Measurements from ENCODE around the gene PAFAH1B1.
"Not testable (repeated sequence)": the region's sequence is repeated elsewhere in the genome, so short reads cannot be mapped to it uniquely, and the experiment has no call there.

PAFAH1B1 gene

DNA sequence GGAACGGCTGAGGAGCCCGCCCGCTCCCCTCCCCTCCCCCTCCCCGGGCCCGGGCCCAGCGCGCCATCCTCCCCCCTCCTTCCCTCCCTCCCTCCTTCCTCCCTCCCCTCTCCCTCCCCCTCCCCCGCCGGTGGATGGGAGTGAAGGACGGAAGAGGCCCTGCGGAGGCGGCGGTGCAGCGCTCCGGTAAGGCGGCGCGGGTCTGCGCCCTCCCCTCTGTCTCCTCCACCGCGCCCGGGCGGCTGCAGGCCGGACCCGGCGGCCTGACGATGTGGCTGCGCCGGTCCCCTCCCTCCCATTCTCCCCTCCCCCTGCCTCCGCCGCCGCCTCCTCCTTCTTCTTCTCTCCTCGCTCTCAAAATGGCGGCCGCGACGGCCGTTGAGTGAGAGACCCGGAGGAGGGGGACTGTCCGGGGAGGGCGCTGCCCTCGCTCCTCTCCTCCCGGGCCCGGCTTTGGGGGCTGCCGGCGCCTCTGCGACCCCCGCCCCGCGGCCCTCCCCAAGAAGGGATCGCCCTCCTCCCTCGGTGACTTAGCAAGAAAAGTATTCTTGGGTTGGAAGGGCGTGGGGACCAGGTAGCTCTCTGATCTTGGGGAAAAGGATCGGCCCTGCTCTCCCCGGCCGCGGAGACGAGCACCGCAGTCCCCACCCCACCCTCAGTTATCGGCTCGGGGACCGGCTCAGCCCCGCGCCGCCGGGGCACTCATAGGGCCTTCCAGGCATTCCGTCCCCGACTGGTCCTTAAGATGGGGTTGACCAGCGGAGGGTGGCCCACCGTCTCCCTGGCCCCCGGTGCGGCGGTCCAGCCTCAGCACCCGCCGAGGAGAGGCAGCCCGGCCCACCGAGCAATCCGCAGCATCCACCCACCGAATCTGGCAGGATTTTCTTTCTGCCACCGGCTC, 617 bp downstream of the PAFAH1B1 start:
- in situ Hi-C loops (cut with HindIII; ENCODE audit: low sequenced_read_pairs) = no loop called here

DNA sequence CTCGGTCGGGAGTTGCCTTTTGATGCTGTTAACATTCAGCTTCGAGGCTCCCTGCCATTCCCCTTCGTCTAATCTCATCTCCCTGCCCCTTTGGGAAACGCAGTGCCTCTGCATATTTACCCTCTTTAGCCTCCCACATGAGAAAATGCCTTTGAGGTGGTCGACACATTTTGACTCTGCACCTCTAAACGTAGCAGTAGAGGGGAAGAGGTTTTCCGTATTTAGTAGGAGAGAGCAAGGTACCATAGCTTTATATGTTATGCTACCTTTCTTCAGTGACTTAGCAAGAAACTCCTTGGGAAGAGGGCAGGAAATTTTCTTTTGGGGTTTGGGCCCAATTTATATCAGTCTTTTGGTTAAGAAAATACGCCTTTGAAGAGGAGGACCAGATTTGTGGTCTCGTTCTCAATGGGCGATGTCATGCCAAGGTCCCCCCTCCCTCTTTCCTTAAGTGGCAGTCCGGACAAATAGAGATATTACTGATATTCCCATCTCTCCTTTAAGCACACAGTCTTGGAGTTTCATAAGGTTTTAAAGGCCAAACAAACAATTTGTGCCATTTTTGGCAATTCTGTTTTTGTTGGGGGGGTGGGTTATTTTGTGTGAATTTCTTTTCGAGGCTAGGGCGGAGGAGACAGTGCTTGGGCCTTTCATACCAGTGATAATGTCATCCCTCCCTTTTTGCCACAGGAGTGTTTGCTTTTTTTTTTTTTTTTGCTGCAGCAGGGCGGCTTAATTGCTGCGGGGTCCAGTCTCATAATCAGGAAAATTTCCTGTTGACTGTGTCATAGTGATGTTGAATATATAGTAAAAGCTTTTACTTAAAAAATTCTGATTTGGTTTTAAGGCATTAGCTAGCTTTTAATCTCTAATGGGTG, 1.5 kb downstream of the PAFAH1B1 start:
- in situ Hi-C loops (cut with HindIII; ENCODE audit: low sequenced_read_pairs) = no loop called here

DNA sequence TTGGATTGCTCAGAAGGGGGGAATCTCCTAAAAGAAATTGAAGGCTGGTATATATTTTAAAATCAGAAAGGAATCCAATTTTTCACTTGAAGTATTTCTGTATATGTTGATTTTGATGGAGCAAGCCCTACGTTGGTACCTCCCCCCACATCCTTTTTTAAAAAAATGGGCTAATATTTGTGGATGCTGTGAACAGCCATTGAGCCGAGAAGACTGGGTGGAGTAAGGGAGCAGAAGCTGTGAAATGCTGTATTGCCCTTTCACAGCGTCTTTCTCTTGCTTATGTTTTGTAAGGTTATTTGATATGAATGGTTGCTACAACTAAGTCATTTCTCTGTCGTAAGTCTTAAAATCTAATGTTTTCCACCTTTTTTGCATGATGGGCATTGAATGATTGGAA, 2.3 kb downstream of the PAFAH1B1 start:
- in situ Hi-C loops (cut with HindIII; ENCODE audit: low sequenced_read_pairs) = no loop called here

DNA sequence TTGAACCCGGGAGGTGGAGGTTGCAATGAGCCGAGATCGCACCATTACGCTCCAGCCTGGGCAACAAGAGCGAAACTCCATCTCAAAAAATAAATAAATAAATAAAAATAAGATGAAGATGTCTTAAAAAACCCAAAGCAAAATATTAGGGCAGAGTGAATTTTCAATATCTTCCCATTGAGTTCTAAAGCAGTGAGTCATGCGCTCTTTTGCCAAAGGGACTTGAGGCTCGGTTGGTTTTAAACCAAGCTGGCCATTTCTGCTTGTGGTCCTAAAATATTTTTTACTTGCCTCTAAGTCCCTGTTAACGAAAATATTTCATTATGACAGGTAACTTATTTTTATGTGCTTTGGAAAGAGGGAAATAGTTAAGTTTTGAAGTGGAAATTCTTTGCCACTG, 4.7 kb downstream of the PAFAH1B1 start:
- in situ Hi-C loops (cut with HindIII; ENCODE audit: low sequenced_read_pairs) = no loop called here

DNA sequence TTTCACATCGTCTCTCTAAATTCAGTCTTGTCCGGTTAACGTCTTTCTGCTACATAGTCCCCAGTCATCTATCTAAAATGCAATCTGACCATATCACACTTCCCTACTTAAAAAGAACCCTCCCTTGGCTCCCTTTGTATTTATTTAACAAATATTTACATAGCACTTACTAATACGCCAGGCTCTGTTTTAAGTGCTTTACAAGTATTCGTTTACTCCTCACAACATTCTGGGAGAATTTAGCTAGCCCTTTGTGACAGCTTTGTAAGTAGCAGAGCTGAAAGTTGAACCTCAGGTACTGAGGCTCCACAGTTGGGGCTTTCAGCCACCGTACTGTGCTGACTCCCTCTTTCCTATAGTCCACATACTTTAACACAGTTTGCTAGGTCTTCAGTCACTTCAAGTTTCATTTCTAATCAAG, 9.2 kb downstream of the PAFAH1B1 start:
- in situ Hi-C loops (cut with HindIII; ENCODE audit: low sequenced_read_pairs) = no loop called here

DNA sequence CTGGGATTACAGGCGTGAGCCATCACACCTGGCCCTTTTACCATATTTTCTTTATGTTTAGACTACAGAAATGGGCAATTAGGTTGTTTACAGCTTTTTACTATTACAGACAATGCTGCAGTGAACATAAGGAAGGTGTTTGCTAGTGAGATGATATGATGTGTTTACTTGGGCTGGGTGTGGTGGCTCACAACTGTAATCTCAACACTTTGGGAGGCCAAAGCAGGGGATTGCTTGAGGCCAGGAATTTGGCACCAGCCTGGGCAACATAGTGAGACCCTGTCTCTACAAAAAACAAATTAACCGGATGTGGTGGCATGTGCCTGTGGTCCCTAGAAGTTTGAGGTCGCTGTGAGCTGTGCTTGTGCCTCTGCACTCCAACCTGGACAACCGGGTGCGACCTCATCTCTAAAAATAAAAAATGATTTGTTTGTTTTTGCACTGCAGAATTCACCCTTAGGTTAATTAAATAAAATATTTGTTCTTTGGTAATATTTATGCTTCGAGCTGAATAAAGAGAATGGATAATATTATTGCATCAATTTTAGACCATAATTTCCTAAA, 15.0 kb downstream of the PAFAH1B1 start:
- in situ Hi-C loops (cut with HindIII; ENCODE audit: low sequenced_read_pairs) = no loop called here

DNA sequence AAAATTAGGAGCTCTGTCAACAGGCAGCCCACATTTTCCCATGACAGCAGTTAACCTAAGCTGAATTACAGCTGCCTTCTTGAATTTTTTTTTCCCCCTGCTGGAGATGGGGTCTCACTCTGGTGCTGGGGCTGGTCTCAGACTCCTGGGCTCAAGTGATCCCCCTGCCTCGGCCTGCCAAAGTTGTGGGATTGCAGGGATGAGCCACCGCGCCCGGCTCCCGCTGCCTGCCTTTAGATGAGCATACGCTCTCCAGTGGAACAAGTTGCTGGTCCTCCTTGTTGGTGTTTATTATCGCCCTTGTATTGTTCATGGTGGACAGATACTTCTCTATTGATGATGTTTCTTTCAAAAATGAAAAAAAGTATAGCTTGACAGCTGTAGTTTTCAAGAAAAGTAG, 15.6 kb downstream of the PAFAH1B1 start:
- in situ Hi-C loops (cut with HindIII; ENCODE audit: low sequenced_read_pairs) = no loop called here

DNA sequence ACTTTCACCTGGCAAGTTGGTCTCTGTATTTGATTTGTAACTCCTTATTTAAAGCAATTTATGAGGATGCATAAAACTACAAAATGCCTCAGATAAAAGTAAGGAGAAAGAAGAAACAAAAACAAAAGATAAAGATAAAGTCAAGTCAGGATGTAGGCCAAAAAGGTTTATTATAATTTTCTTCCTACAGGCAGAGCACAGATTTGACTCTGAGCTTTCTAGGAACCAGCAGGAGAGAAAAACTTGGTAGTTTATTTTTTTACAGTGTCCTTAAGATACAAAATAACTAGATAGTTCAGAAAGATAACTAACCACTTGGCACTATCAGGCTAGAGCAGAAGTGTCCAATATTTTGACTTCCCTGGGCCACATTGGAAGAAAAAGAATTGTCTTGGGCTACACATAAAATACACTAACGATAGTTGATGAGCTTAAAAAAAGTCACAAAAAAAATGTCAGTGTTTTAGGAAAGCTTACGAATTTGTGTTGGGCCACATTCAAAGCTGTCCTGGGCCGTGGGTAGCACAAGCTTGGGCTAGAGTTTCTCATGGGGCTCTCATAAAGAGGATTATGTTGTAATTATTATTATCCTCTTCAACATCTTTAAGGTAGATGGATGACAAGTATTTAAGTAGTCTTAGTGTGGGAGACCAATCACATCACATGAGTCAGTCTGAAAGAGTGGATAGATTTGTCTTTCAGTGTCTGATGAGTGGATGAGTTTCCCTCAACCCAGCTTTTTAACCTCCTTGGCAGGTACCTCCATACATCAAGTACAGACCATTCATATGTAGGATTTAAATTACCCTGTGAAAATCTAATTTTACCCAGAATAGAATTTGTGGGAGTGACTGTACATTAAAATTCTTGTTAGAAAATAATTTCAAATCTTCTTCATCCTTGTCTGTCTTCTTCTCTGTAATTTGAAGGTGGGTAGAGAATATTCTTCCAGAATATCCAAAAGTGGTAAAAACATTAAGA, 17.0 kb downstream of the PAFAH1B1 start:
- in situ Hi-C loops (cut with HindIII; ENCODE audit: low sequenced_read_pairs) = loop anchor here (10.0 kb wide), 1 partner anchor 126 kb away; no protein-coding TSS in a partner anchor

DNA sequence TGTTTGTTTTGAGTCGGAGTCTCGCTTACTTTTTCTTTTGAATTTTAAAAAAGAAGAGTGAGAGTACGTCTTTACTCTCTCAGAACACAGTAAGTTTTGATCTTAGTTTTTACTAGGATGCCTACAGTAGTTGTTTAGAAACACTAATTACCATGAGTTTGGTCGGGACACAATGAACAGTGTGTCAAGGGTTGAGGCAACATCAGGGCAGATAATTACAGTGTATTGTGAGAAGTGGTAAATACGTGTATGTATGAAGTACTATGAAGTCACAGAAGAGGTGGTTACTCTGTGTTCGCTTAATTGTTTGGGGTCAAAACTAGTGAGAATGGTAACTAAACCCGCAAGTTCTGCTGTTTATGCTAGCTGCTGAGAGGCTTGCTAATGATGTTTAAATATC, 18.2 kb downstream of the PAFAH1B1 start:
- in situ Hi-C loops (cut with HindIII; ENCODE audit: low sequenced_read_pairs) = loop anchor here (10.0 kb wide), 1 partner anchor 127 kb away; no protein-coding TSS in a partner anchor

DNA sequence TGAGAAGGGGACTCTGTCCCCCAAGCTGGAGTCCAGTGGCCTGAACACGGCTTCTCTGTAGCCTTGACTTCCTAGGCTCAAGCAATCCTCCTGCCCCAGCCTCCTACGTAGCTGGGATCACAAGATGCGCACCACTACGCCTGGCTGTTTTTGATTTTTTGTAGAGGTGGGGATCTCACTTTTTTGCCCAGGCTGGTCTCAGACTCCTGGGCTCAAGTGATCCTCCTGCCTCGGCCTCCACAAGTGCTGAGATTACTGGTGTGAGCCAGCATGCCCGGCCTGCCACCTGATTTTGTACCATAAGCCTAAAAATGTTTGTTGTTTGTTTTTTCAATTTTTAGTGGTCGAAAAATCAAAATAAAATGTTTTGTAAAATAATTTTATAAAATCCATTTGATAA, 19.2 kb downstream of the PAFAH1B1 start:
- in situ Hi-C loops (cut with HindIII; ENCODE audit: low sequenced_read_pairs) = loop anchor here (10.0 kb wide), 1 partner anchor 128 kb away; no protein-coding TSS in a partner anchor

DNA sequence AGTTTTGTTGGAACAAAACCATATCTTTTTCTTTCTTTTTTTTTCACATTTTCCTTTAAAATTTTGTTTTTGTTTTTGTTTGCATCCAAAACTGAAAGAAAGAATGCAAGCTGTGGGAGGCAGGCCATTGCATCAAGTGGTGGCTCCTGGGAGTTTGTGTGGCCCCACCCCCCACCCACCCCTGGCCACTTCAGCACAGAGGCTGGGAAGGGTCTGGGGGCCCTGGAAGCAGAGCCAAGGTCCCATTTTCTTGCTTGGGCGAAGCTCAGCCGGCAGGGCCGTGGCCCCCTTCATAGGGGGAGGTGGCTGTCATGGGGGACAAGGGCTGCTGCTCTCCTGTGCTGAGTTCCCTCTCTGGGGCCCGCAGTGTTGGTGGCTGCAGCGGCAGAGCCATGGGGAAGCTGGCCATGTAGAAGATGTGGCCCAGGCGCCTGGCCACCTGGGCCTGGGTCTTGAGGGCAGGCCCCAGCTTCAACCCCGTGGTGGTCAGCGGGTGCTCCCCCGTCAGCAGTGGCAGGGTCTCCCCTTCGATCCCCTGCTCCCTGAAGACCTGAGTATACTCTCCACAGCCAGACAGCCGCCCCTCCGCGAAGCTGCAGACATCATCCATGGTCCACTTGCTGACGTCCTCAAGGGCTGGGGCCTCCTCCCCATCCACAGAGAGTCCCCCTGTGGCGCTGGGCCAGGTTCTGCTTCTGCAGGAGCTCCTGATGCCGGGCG, 19.8 kb downstream of the PAFAH1B1 start:
- in situ Hi-C loops (cut with HindIII; ENCODE audit: low sequenced_read_pairs) = loop anchor here (10.0 kb wide), 1 partner anchor 128 kb away; no protein-coding TSS in a partner anchor

DNA sequence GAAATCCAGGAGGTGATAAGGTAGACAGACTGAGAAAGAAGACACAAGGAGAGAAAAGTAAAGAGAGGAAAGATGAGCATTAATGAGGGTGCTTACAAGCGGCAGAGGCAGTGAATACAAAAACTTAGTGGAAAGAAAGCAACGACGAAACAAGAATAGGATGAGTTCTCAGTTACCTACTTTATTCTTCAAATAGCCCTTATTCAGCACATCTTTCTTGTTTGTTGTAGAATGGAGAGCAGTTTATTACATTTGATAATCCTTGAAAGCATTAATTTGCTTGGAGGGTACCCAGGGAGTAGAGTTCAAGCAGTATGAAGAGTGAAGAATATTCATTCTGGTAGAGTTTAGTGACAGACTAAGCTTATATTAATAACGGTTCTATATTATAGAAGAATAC, 22.4 kb downstream of the PAFAH1B1 start:
- in situ Hi-C loops (cut with HindIII; ENCODE audit: low sequenced_read_pairs) = loop anchor here (10.0 kb wide), 1 partner anchor 131 kb away; no protein-coding TSS in a partner anchor

DNA sequence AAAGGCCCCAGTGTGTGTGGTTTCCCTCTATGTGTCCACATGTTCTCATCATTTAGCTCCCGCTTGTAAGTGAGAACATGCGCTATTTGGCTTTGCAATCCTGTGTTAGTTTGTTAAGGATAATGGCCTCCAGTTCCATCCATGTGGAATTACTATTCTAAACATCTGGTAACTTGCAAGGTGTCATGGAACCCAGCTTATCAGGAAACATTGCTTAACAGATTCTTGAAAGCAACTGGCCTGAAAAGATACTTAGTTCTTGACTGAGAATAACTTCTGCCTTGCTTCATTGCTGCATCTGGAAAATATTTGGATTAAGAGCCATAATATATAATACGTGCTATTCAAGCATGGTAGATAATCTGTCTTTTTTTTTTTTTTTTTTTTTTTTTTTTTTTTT, 27.8 kb downstream of the PAFAH1B1 start:
- in situ Hi-C loops (cut with HindIII; ENCODE audit: low sequenced_read_pairs) = no loop called here

DNA sequence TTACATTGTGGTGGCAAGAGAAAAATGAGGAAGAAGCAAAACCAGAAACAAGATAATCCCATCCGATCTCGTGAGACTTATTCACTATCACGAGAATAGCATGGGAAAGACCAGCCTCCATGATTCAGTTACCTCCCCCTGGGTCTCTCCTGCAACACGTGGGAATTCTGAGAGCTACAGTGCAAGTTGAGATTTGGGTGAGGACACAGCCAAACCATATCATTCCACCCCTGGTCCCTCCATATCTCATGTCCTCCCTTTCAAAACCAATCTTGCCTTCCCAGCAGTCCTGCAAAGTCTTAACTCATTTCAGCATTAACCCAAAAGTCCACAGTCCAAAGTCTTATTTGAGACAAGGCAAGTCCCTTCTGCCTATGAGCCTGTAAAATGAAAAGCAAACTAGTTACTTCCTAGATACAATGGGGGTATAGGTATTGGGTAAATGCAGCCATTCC, 28.5 kb downstream of the PAFAH1B1 start:
- in situ Hi-C loops (cut with HindIII; ENCODE audit: low sequenced_read_pairs) = not testable (repeated sequence)

DNA sequence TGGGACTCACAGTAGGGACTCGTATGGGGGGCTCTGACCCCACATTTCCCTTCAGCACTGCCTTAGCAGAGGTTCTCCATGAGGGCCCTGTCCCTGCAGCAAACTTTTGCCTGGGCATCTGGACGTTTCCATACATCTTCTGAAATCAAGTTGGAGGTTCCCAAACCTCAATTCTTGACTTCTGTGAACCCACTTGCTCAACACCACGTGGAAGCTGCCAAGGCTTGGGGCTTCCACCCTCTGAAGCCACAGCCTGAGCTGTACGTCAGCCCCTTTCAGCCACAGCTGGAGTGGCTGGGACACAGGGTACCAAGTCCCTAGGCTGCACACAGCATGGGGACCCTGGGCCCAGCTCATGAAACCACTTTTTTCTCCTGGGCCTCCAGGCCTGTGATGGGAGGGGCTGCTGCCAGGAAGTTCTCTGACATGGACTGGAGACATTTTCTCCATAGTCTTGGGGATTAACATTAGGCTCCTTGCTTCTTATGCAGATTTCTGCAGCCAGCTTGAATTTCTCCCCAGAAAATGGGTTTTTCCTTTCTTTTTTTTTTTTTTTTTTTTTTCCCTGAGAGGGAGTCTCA, 29.4 kb downstream of the PAFAH1B1 start:
- in situ Hi-C loops (cut with HindIII; ENCODE audit: low sequenced_read_pairs) = not testable (repeated sequence)

DNA sequence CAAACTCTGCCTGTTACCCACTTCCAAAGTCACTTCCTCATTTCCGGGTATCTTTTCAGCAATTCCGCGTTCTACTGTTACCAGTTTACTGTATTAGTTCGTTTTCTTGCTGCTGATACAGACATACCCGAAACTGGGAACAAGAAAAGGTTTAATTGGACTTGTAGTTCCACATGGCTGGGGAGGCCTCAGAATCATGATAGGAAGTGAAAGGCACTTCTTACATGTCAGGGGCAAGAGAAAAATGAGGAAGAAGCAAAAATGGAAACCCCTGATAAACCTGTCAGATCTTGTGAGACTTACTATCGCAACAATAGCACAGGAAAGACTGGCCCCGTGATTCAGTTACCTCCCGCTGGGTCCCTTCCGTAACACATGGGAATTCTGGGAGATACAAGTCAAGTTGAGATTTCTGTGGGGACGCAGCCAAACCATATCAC, 30.9 kb downstream of the PAFAH1B1 start:
- in situ Hi-C loops (cut with HindIII; ENCODE audit: low sequenced_read_pairs) = no loop called here

DNA sequence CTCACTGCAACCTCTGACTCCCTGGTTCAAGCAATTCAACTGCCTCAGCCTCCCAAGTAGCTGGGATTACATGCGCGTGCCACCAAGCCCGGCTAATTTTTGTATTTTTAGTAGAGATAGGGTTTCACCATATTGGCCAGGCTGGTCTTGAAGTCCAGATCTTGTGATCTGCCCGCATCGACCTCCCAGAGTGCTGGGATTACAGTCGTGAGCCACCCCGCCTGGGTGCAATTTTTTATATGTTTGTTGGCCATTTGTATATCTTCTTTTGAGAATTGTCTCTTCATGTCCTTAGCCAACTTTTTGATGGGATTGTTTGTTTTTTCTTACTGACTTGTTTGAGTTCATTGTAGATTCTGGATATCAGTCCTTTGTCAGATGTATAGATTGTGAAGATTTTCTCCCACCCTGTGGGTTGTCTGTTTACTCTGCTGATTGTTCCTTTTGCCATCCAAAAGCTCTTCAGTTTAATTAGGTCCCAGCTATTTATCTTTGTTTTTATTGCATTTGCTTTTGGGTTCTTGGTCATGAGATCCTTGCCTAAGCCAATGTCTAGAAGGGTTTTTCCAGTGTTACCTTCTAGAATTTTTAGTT, 33.3 kb downstream of the PAFAH1B1 start:
- in situ Hi-C loops (cut with HindIII; ENCODE audit: low sequenced_read_pairs) = not testable (repeated sequence)

DNA sequence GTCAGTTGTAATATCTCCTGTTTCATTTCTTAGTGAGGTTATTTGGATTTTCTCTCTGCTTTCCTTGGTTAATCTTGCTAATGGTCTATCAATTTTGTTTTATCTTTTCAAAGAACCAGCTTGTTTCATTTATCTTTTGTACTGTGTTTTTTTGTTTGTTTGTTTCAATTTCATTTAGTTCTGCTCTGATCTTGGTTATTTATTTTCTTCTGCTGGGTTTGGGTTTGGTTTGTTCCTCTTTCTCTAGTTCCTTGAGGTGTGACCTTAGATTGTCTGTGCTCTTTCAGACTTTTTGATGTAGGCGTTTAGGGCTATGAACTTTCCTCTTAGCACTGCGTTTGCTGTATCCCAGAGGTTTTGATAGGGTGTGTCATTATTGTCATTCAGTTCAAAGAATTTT, 35.5 kb downstream of the PAFAH1B1 start:
- in situ Hi-C loops (cut with HindIII; ENCODE audit: low sequenced_read_pairs) = not testable (repeated sequence)
